Activated CD8-positive, alpha-beta memory T cell treated with anti-CD3 and anti-CD28 coated beads for 36 hours (primary cell): Measurements from ENCODE around the gene DAP3. TPM values are rescaled to one million over a fixed set of nuclear protein-coding genes. Genes with fewer than 3 reads are reported as not detected.
"Not testable (repeated sequence)": the region's sequence is repeated elsewhere in the genome, so short reads cannot be mapped to it uniquely, and the experiment has no call there.

Experiments
- CTCF ChIA-PET: fragments of 350-600 bp; sonication (Branson Sonifier 250); formaldehyde crosslinking; loops from one replicate; lab custom pipeline; 2021; ENCODE audit warnings: antibody characterized with exemption; lab: Charles Lee
- POLR2A ChIA-PET: fragments of 350-600 bp; sonication (Branson Sonifier 250); formaldehyde crosslinking; loops from one replicate; lab custom pipeline; 2021; ENCODE audit warnings: antibody characterized with exemption; lab: Charles Lee
- total RNA-seq, 2 experiments: library from RNA; stranded (reverse); gene quantifications; one replicate each; pipeline ENCODE4 v1.2.3, GENCODE V29; 2021

The DAP3 gene
- total RNA-seq, 2 experiments from 2014 or later = 159 TPM

GRCh38 chr1:155678992-155679391, 9.9 kb upstream of the DAP3 start:
- CTCF ChIA-PET, POLR2A ChIA-PET: not testable (repeated sequence)

- POLR2A ChIA-PET = interaction anchor here (0.6 kb wide), 2 partner anchors 44 to 262 kb away, joined by 3 read pairs; no protein-coding TSS in a partner anchor
- CTCF ChIA-PET = no interaction called here
Measured at GRCh38 chr1:155680531-155680930, 8.4 kb upstream of the DAP3 start.

- CTCF ChIA-PET = no interaction called here
- POLR2A ChIA-PET = no interaction called here
Measured at GRCh38 chr1:155681776-155682175, 7.1 kb upstream of the DAP3 start.

- POLR2A ChIA-PET = interaction anchor here (0.5 to 0.6 kb wide), 2 partner anchors 365 to 408 kb away, joined by 3 to 5 read pairs; no protein-coding TSS in a partner anchor
- CTCF ChIA-PET = not testable (repeated sequence)
Measured at GRCh38 chr1:155687705-155688323, 1.1 kb upstream of the DAP3 start.

GRCh38 chr1:155688324-155689080, 389 bp upstream of the DAP3 start, which contains the start of gene YY1AP1:
Gene YY1AP1, minus strand, starts transcription at chr1:155688774. Its CDS starts 8,338 bp downstream, at chr1:155680436.
- ChIA-PET POLR2A (interaction anchor here (0.5 to 0.6 kb wide), 2 partner anchors 364 to 409 kb away, joined by 3 to 5 read pairs; no protein-coding TSS in a partner anchor), CTCF (no interaction called here)

GRCh38 chr1:155691992-155692528, 3.2 kb downstream of the DAP3 start:
- POLR2A ChIA-PET = no interaction called here

GRCh38 chr1:155694167-155694566, 5.3 kb downstream of the DAP3 start:
- ChIA-PET CTCF (no interaction called here), POLR2A (no interaction called here)

More at GRCh38 chr1:155691992-155692528, 3.2 kb downstream of the DAP3 start:
- CTCF ChIA-PET = no interaction called here

GRCh38 chr1:155695072-155695471, 6.2 kb downstream of the DAP3 start:
- POLR2A ChIA-PET = no interaction called here
- CTCF ChIA-PET = no interaction called here

- ChIA-PET POLR2A (no interaction called here), CTCF (no interaction called here)
Measured at GRCh38 chr1:155695608-155696007, 6.7 kb downstream of the DAP3 start.

GRCh38 chr1:155696524-155696923, 7.6 kb downstream of the DAP3 start:
- POLR2A ChIA-PET = interaction anchor here (0.5 kb wide), 1 partner anchor 21 kb away, joined by 4 read pairs; no protein-coding TSS in a partner anchor
- CTCF ChIA-PET = no interaction called here

- ChIA-PET CTCF (no interaction called here), POLR2A (no interaction called here)
Measured at GRCh38 chr1:155697046-155697445, 8.2 kb downstream of the DAP3 start.

- CTCF ChIA-PET, POLR2A ChIA-PET: not testable (repeated sequence)
Measured at GRCh38 chr1:155697616-155698015, 8.7 kb downstream of the DAP3 start.

- POLR2A ChIA-PET = no interaction called here
- CTCF ChIA-PET = no interaction called here
Measured at GRCh38 chr1:155698382-155699038, 9.6 kb downstream of the DAP3 start.

- POLR2A ChIA-PET, CTCF ChIA-PET: not testable (repeated sequence)
Measured at GRCh38 chr1:155699062-155699461, 10.2 kb downstream of the DAP3 start.

GRCh38 chr1:155701675-155702074, 12.8 kb downstream of the DAP3 start:
- POLR2A ChIA-PET, CTCF ChIA-PET: not testable (repeated sequence)

- POLR2A ChIA-PET = no interaction called here
- CTCF ChIA-PET = interaction anchor here (0.6 kb wide), 1 partner anchor 742 kb away, joined by 3 read pairs; no protein-coding TSS in a partner anchor
Measured at GRCh38 chr1:155703216-155703615, 14.3 kb downstream of the DAP3 start.

- CTCF ChIA-PET, POLR2A ChIA-PET: not testable (repeated sequence)
Measured at GRCh38 chr1:155704414-155704813, 15.5 kb downstream of the DAP3 start.

- ChIA-PET CTCF (no interaction called here), POLR2A (no interaction called here)
Measured at GRCh38 chr1:155706139-155706538, 17.2 kb downstream of the DAP3 start.

- POLR2A ChIA-PET = no interaction called here
Measured at GRCh38 chr1:155709391-155709790, 20.5 kb downstream of the DAP3 start.

GRCh38 chr1:155711457-155711856, 22.6 kb downstream of the DAP3 start:
- CTCF ChIA-PET, POLR2A ChIA-PET: not testable (repeated sequence)

More at GRCh38 chr1:155709391-155709790, 20.5 kb downstream of the DAP3 start:
- CTCF ChIA-PET = no interaction called here
